Erythroblast (primary cell): ENCODE measurements around the gene B4GALT3.
A peak's percentile ranks its signal among the peaks of the same experiment; 100 is the strongest.

Source experiments
- DNase-seq, 2 experiments: peaks; one replicate each; lab custom pipeline; 2025; lab: John Stamatoyannopoulos, UW
- GATA1 ChIP-seq: IDR thresholded peaks from 2 replicates; pipeline ENCODE4 v1.6.1; 2011; ENCODE audit warnings: low read depth, mild to moderate bottlenecking, control low read depth, low read length, moderate library complexity
- POLR2A ChIP-seq: IDR thresholded peaks from 2 replicates; pipeline ENCODE4 v1.6.1; 2011; ENCODE audit warnings: mild to moderate bottlenecking, low read length

B4GALT3 gene

DNA sequence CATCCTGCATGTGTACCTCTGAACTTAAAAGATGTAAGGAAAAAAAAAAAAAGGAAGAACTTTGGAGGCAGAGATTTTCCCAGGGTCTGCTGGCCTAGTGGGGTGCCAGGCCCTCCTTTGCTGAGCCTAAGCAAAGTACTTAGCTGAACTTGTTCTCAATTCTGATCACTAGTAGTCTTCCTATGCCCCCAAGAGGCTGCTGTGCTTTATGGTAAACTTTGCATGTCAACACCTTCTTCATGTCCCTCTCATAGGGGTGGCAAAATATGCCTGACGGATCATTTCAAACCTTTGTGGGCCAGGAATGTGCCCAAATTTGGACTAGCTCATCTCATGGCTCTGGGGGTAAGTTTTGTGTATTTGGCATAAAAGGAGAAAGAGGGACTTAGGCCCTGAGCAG lies 19.4 kb downstream of the B4GALT3 start:
- no peak for DNase-seq

DNA sequence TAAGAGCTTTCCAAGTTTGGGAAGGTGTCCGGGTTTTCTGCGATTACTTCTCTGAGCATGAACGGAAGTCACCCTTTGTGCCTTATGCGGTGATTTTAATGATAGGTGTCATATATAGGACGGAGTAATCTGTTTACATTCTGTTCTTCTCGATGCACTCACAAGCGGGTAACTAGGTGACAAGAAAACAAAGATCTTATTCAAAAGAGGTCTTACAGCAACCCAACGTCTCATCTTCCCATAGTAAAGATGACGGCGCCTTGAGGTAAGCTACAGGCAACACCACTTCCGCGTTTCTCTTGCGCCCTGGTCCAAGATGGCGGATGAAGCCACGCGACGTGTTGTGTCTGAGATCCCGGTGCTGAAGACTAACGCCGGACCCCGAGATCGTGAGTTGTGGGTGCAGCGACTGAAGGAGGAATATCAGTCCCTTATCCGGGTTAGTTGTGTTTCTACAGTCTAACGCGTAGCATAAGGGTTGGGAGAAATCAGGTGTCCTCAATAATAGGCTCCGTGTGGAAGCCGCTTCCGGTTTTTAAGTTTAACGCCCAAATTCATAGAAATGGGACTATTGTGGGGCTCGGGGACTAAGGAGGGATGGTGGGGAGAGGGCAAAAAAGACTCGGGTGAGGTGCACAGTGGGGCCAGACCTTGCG lies 23.5 kb downstream of the B4GALT3 start, which contains the start of gene UFC1:
UFC1 (plus strand) TSS at position 297 of the 656 bp plus-strand sequence; CDS start at position 317, 20 bp downstream.
- DNase-seq: peak; percentile 94
- TF ChIP-seq POLR2A: peak; percentile 91
- TF ChIP-seq GATA1: no peak

More for the DNA sequence above, 19.4 kb downstream of the B4GALT3 start:
- TF ChIP-seq GATA1 (no peak), POLR2A (no peak)

DNA sequence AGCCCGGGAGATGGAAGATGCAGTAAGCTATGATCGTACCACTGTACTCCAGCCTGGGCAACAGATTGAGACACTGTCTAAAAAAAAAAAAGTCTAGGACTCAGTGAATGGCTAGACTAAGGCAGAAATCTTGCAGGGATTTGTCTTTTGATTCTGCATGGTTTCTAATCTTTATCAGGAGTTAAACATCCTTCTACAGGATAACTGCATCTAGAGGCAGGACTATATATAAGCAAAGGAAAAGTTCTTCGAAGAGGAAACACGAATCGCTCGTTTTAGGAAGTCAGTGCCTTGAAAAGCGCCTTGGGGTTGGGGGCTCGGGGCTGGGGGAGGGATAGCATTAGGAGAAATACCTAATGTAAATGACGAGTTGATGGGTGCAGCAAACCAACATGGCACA lies 24.1 kb downstream of the B4GALT3 start:
- TF ChIP-seq GATA1 (no peak), POLR2A (no peak)
- no peak for DNase-seq

DNA sequence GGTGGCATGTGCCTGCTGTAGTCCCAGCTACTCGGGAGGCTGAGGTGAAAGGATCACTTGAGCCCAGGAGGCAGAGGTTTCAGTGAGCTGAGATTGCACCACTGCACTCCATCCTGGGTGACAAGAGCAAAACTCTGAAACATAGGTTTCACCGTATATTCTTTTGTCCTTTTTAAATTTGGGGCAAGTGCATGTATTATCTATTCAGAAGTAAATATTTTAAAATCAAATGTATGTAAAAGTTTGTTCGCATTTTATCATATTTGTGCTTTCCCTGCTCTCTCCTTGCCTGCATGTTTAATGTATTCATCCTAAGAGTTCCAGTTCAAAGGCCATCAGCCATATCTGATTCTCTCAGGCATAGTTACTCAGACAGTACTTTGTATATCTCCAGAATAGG lies 31.5 kb downstream of the B4GALT3 start:
- no peak for TF ChIP-seq GATA1
- TF ChIP-seq POLR2A: no peak
- DNase-seq: no peak

- no peak for DNase-seq
- TF ChIP-seq POLR2A: no peak
- no peak for TF ChIP-seq GATA1
These were observed 36.4 kb downstream of the B4GALT3 start for GRCh38 chr1:161140755-161141400.

DNA sequence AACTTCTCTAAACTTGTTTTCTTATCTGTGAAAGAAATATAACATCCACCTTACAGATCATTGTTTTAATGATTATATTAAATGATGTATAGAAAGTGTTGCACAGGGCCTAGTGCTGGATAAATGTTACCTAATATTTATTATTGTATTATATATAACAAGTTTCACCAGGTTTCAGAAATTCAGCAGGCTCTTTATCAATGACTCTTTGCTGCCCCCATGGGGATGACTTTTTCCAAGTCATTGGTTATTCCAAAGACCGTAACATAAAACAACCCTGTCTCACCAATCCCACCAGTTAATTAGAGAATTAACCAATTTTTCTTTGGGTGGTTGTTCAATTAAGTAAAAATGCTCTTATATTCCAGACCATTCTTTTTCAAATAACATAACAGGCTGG lies 37.5 kb downstream of the B4GALT3 start:
- no peak for TF ChIP-seq POLR2A
- TF ChIP-seq GATA1: no peak
- DNase-seq: peak; percentile 63 to 80

GRCh38 chr1:161138431-161138830 lies 38.9 kb downstream of the B4GALT3 start:
- no peak for DNase-seq
- TF ChIP-seq GATA1 (no peak), POLR2A (no peak)

DNA sequence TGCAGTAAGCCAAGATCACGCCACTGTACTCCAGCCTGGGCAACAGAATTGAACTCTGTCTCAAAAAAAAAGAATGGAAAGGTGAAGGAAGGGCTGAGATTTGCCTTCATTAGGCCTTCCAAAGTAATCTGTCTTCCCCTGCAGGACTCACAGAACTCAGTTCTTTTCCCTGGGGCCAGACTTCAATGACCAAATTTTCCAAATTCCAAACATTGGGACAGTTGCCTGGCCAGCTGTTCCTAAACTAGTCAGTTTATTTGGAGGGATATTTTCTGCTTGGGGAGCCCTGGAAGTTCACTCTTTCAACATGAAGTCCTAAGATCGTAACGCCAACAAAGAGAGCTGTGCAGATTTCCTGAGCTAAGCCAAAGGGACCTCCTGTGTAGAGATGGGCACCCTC lies 39.4 kb downstream of the B4GALT3 start:
- DNase-seq: no peak
- TF ChIP-seq POLR2A: no peak
- no peak for TF ChIP-seq GATA1

DNA sequence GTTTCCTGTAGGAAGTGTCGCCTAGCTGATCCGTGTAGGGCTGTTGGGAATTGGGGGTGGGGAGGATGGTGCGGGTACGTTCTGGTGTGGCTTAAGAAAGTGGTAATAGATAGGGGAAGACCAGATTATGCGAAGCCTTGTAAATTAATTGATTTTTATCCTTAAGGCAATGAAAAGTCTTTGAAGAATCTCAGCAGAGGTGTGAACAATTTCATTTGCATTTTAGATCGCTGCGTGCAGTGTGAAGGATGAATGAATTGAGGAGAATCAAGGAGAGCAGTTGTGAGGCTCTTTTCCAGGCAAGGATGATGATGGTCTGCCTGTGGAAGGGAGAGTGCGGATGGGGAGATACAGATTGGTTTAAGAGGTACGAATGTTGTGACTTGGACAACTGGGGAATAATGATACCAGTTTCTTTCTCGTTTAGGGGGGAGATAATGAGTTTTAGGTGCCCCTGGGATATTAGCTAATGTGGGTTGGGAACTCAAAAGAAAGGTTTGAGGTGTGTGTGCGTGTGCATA lies 44.0 kb downstream of the B4GALT3 start:
- TF ChIP-seq POLR2A (no peak), GATA1 (no peak)
- peak; percentile 40 to 54 for DNase-seq

GRCh38 chr1:161132410-161133219 lies 44.7 kb downstream of the B4GALT3 start, which contains the start of gene DEDD:
Gene DEDD, minus strand, starts transcription at chr1:161132667. Its CDS starts 8,205 bp downstream, at chr1:161124462.
- DNase-seq: peak; percentile 93 to 94
- TF ChIP-seq POLR2A: peak; percentile 59
- TF ChIP-seq GATA1: no peak

DNA sequence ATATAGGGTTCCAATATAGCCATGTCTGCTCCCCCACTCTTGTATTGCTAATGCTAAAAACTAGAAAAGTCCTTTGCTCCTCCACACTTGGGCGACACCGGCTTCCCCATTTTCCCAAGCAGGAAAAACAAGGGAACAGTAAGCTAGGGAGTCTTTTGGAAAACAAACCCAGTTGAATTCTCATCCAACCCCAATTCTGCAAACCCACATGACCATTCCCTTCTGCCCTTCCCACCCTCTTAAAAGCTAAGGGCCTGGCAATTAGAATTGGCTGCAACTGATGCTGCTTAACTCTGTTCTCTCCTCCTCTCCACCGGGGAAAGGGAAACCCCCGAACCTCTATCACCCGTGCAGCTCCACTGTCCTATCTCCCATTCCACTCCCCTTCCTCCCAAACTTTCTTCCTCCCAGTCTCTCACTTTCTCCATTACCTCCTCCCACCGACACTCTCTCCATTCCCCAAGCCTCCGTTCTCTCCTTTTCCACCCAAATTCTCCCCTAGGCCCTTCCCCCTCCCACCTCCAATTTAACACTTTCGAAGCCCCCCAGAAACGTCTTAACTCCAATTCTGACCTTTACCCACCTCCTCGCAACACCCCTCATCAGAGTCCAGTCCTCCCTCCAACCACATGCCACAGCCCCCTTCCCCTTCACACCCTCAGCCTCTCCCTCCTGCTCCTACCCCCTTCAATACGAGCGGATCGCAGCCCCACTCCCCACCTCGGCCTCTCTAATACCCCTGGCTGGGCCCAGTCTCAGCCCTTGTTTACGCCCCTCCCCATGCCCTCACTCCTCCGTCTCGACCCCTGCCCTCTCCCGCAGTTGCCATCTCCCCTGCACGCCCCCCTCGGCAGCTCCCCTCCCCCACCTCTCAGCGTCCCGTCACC lies 45.5 kb downstream of the B4GALT3 start:
- TF ChIP-seq GATA1 (no peak), POLR2A (no peak)

GRCh38 chr1:161130266-161130665 lies 47.0 kb downstream of the B4GALT3 start:
- DNase-seq: no peak
- TF ChIP-seq POLR2A (no peak), GATA1 (no peak)

More for the DNA sequence above, 45.5 kb downstream of the B4GALT3 start:
- DNase-seq: peak; percentile 36 to 51
